B cell (primary cell): ENCODE measurements around the gene ZMYM4. TPM values are rescaled to one million over a fixed set of nuclear protein-coding genes. Genes with fewer than 3 reads are reported as not detected.

ENCODE experiments used
- ATAC-seq: fragments of 200-7000 bp; cut with Tn5 transposase; one replicate; pipeline ENCODE4 v1.10.0; 2021; ENCODE audit warnings: low read depth, mild to moderate bottlenecking, moderate number of reproducible peaks, moderate library complexity
- CTCF ChIA-PET: fragments of 350-600 bp; sonication (Branson Sonifier 250); formaldehyde crosslinking; loops from one replicate; lab custom pipeline; 2021; ENCODE audit warnings: antibody characterized with exemption, inconsistent platforms; lab: Charles Lee
- POLR2A ChIA-PET: fragments of 350-600 bp; sonication (Branson Sonifier 250); formaldehyde crosslinking; loops from one replicate; lab custom pipeline; 2021; ENCODE audit warnings: antibody characterized with exemption; lab: Charles Lee
- DNase-seq: peaks from one replicate; pipeline ENCODE4 v3.0.0; 2013
- H2AFZ ChIP-seq: 2 replicates; pipeline ENCODE4 v1.6.1; 2012; ENCODE audit warnings: mild to moderate bottlenecking, low read depth, low read length; ENCODE audit not compliant: insufficient read depth, poor library complexity, severe bottlenecking
- H3K27ac ChIP-seq, 2 donors: 1 replicate in 1 of 2; 2 replicates in 1 of 2; pipeline ENCODE4 v1.5.1; 2012 to 2013; ENCODE audit warnings: low read length in 2 of 2, mild to moderate bottlenecking in 2 of 2, moderate library complexity in 1 of 2
- H3K27me3 ChIP-seq, 4 experiments: fragments of 200-600 bp in 1 of 4; sonication (generic) in 1 of 4; replicated peaks in 1 of 4; 1 replicate in 2 of 4; 2 replicates in 2 of 4; pipeline versions ENCODE4 v1.6.1 to v1.7.0; 2013 to 2016; ENCODE audit warnings: low read length in 3 of 4, mild to moderate bottlenecking in 2 of 4, mixed read lengths in 1 of 4, moderate library complexity in 1 of 4; ENCODE audit not compliant: insufficient read depth in 4 of 4, control insufficient read depth in 3 of 4; ENCODE audit errors: control extremely low read depth in 1 of 4
- H3K36me3 ChIP-seq, 2 experiments: replicated peaks in 1 of 2; 1 replicate in 1 of 2; 2 replicates in 1 of 2; pipeline versions ENCODE4 v1.6.1 to v1.7.1; 2013; ENCODE audit warnings: low read length in 1 of 2; ENCODE audit not compliant: insufficient read depth in 2 of 2, control insufficient read depth in 1 of 2; ENCODE audit errors: control extremely low read depth in 1 of 2, extremely low read depth in 1 of 2
- H3K4me1 ChIP-seq, 2 donors: fragments of 200-600 bp in 1 of 2; sonication (generic) in 1 of 2; 1 replicate in 1 of 2; 2 replicates in 1 of 2; pipeline versions ENCODE4 v1.5.1 to v1.6.1; 2013 to 2017; ENCODE audit warnings: low read length in 2 of 2; ENCODE audit not compliant: control insufficient read depth in 2 of 2, insufficient read depth in 2 of 2
- H3K4me2 ChIP-seq: replicated peaks from 2 replicates; pipeline ENCODE3; 2012; ENCODE audit warnings: mild to moderate bottlenecking, low read depth, low read length; ENCODE audit not compliant: poor library complexity, severe bottlenecking
- H3K4me3 ChIP-seq, 5 experiments: fragments of 200-600 bp in 1 of 5; sonication (generic) in 1 of 5; 1 replicate in 3 of 5; 2 replicates in 2 of 5; pipeline versions ENCODE4 v1.5.1 to v1.7.0; 2011 to 2016; ENCODE audit warnings: low read length in 4 of 5, mild to moderate bottlenecking in 4 of 5, low read depth in 2 of 5, control low read depth in 1 of 5, moderate library complexity in 1 of 5; ENCODE audit not compliant: insufficient read depth in 1 of 5; ENCODE audit errors: control extremely low read depth in 1 of 5, extremely low read depth in 1 of 5
- H3K79me2 ChIP-seq: fragments of 200-600 bp; sonication (generic); one replicate; pipeline ENCODE4 v1.6.0; 2016; ENCODE audit warnings: low read length; ENCODE audit not compliant: control insufficient read depth, insufficient read depth
- H3K9ac ChIP-seq: fragments of 200-600 bp; sonication (generic); 2 replicates; pipeline ENCODE4 v1.6.1; 2017; ENCODE audit warnings: mild to moderate bottlenecking, low read length, moderate library complexity
- H3K9me3 ChIP-seq, 3 donors: one replicate each; pipeline versions ENCODE4 v1.6.1 to v1.7.1; 2013; ENCODE audit warnings: low read length in 2 of 3; ENCODE audit not compliant: control insufficient read depth in 2 of 3, insufficient read depth in 1 of 3; ENCODE audit errors: control extremely low read depth in 1 of 3
- H4K20me1 ChIP-seq: 2 replicates; pipeline ENCODE4 v1.6.0; 2012; ENCODE audit warnings: mild to moderate bottlenecking, low read length; ENCODE audit not compliant: insufficient read depth, control insufficient read depth, poor library complexity, severe bottlenecking
- H3K27ac Mint-ChIP-seq: one replicate; pipeline ENCODE4 v1.8.0; 2021; ENCODE audit warnings: mixed read lengths
- H3K27me3 Mint-ChIP-seq: one replicate; pipeline ENCODE4 v1.8.0; 2021; ENCODE audit warnings: mixed read lengths
- H3K4me1 Mint-ChIP-seq: one replicate; pipeline ENCODE4 v1.8.0; 2021; ENCODE audit warnings: mixed read lengths
- H3K4me3 Mint-ChIP-seq: one replicate; pipeline ENCODE4 v1.8.0; 2021; ENCODE audit warnings: mixed read lengths
- H3K9me3 Mint-ChIP-seq: one replicate; pipeline ENCODE4 v1.8.0; 2022; ENCODE audit warnings: mixed read lengths; ENCODE audit not compliant: insufficient read depth
- EZH2 ChIP-seq: IDR thresholded peaks from 2 replicates; pipeline ENCODE4 v1.6.1; 2012; ENCODE audit warnings: borderline replicate concordance, low read depth, mild to moderate bottlenecking, moderate library complexity, low read length; ENCODE audit not compliant: insufficient read depth, poor library complexity, severe bottlenecking
- WGBS: methylation state at CpG from one replicate; pipeline ENCODE4 v1.1.5; 2013; ENCODE audit warnings: missing lambda C conversion rate; ENCODE audit not compliant: insufficient coverage; 5-methylcytosine and 5-hydroxymethylcytosine counted together
- intact Hi-C: fragments of 100-400 bp; cut with micrococcal nuclease; formaldehyde crosslinking; loops from one replicate; pipeline ENCODE4 v1.10.0; 2022
- polyA plus RNA-seq: library from polyadenylated mRNA; depleted of rRNA; stranded (reverse); fragments of >200 nt; gene quantifications from 2 replicates; pipeline ENCODE4 v1.2.3, GENCODE V29; 2012
- total RNA-seq, 2 donors: library from RNA; stranded (reverse); fragments of 120-200 nt in 1 of 2; gene quantifications; 1 replicate in 1 of 2; 2 replicates in 1 of 2; pipeline versions ENCODE4 v1.2.3 to v1.2.4, GENCODE V29; 2013 to 2022
- TF ChIP-seq, protein P1 (sequence below): fragments of 200-600 bp; IDR thresholded peaks from one replicate; pipeline ENCODE4 v1.8.0; 2022; ENCODE audit warnings: antibody characterized with exemption, mild to moderate bottlenecking

The ZMYM4 gene
- total and polyA plus RNA-seq, 2 donors (not counting 1 experiment from before 2014, with no cell fraction given): 7.2 to 45.2 TPM

DNA sequence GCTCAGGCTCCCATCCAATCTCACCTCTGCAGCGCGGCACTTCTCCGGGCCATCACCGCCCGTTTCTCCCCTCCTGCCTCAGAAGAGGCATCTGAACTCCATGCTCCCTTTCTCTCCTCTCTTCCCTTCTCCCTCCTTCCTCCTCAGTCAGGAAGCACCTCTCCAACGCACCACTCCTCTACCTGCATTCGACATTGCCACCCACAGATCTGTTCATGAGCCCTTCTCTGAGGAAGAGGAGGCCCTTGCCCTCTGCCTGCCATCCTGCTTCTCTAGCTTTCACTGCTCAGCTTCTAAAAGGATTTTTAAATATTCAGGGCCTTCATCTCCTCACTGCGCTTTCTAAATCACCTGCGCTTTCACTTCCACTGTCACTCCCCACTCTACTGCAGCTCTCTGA, 168.7 kb downstream of the ZMYM4 start:
- Histone ChIP-seq H3K9ac (no peak overlapping the region), H3K79me2 (no peaks in the 10 kb centered on the region), H3K27me3 (no peaks in the 10 kb centered on the region), H3K4me3 (no peak overlapping the region), H3K27ac (no peak overlapping the region), H2AFZ (no peak overlapping the region), H3K4me2 (no peak overlapping the region), H3K4me1 (no peaks in the 10 kb centered on the region), H4K20me1 (no peaks in the 10 kb centered on the region), H3K9me3 (no peaks in the 10 kb centered on the region), H3K36me3 (peaks cover 5 to 67% of the 10 kb centered on the region in 2 experiments)
- TF ChIP-seq, protein P1, sequence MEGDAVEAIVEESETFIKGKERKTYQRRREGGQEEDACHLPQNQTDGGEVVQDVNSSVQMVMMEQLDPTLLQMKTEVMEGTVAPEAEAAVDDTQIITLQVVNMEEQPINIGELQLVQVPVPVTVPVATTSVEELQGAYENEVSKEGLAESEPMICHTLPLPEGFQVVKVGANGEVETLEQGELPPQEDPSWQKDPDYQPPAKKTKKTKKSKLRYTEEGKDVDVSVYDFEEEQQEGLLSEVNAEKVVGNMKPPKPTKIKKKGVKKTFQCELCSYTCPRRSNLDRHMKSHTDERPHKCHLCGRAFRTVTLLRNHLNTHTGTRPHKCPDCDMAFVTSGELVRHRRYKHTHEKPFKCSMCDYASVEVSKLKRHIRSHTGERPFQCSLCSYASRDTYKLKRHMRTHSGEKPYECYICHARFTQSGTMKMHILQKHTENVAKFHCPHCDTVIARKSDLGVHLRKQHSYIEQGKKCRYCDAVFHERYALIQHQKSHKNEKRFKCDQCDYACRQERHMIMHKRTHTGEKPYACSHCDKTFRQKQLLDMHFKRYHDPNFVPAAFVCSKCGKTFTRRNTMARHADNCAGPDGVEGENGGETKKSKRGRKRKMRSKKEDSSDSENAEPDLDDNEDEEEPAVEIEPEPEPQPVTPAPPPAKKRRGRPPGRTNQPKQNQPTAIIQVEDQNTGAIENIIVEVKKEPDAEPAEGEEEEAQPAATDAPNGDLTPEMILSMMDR: no peak
- TF ChIP-seq EZH2: no peak
- DNase-seq (no peak), ATAC-seq (no peak)
- 97% methylated on average over 9 of the region's 9 CpGs for WGBS
- Mint-ChIP-seq H3K4me1 (no peaks in the 10 kb centered on the region), H3K27ac (no peak overlapping the region), H3K9me3 (no peaks in the 10 kb centered on the region), H3K27me3 (no peaks in the 10 kb centered on the region), H3K4me3 (no peak overlapping the region)
- POLR2A ChIA-PET: no interaction called here
- CTCF ChIA-PET: interaction anchor here (1.0 kb wide), 1 partner anchor 15 kb away, joined by 3 read pairs; no protein-coding TSS in a partner anchor
- intact Hi-C loops: no loop called here

DNA sequence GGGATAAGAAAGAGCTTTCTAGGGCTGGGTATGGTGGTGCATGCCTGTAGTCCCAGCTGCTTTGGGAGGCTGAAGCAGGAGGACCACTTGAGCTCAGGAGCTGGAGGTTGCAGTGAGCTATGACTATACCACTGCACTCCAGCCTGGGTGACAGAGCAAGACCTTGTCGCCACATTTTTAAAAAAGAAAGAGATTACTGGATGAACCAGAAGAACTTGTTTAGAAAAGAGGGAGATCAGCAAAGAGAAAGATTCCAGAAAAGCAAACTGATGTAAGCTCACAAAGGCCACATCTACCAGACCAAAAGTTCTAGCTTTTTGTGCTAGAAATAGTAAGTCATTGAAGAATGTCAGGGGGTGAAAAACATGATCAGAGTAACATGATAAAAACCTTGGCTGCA, 171.1 kb downstream of the ZMYM4 start:
- Histone ChIP-seq H3K36me3 (peaks cover 6 to 78% of the 10 kb centered on the region in 2 experiments), H3K79me2 (no peaks in the 10 kb centered on the region), H3K9me3 (no peaks in the 10 kb centered on the region), H3K27ac (no peak overlapping the region), H3K4me1 (no peaks in the 10 kb centered on the region), H4K20me1 (no peaks in the 10 kb centered on the region), H3K9ac (no peak overlapping the region), H3K4me3 (no peak overlapping the region), H3K27me3 (no peaks in the 10 kb centered on the region), H3K4me2 (no peak overlapping the region), H2AFZ (no peak overlapping the region)
- Mint-ChIP-seq H3K27ac (no peak overlapping the region), H3K4me1 (no peaks in the 10 kb centered on the region), H3K9me3 (no peaks in the 10 kb centered on the region), H3K27me3 (no peaks in the 10 kb centered on the region), H3K4me3 (no peak overlapping the region)
- CTCF ChIA-PET: interaction anchor here (1.8 kb wide), 1 partner anchor 11 kb away, joined by 6 read pairs; no protein-coding TSS in a partner anchor
- TF ChIP-seq EZH2: no peak
- TF ChIP-seq, protein P1: no peak
- no peak for ATAC-seq
- no peak for DNase-seq
- POLR2A ChIA-PET: no interaction called here
- no CpG with 5 or more reads among the region's 1 CpG for WGBS
- intact Hi-C loops: no loop called here
